Measurements from ENCODE around the gene GAB3. TPM values are rescaled to one million over a fixed set of nuclear protein-coding genes. Genes with fewer than 3 reads are reported as not detected.

The GAB3 gene
- total and polyA plus RNA-seq, 9 of the 15 experiments (the other 6 are each of a cell fraction or from before 2014, with no cell fraction given): 16.1 to 31.4 (median 20.2) TPM

DNA sequence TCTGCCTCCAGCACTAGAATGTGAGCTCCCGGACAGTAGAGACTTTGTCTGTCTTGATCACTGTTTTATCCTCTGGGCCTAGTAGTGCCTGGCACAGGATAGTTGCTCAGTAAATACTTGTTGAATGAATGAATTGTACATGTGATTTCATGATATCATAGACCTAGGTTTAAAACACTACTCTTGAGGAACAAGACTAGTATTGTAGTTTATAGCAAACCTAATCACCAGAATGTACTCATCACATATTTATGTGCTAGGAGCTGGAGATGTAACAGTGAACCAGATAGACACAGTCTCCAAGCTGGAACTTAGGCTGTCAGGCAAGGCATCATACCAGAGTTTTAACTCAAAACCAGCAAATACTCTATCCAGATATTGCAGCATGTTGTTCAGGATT is 23.5 kb downstream of the GAB3 start:
- Histone ChIP-seq H3K4me2 (ENCODE audit: insufficient read depth, low read length) (no peak overlapping the region), H3K9ac (ENCODE audit: insufficient read depth in 1 of 2, low read depth in 2 of 2, low read length in 2 of 2) (no peak overlapping the region), H3K27me3 (ENCODE audit: control insufficient read depth in 2 of 2, insufficient read depth in 2 of 2, low read length in 2 of 2) (no peaks in the 10 kb centered on the region), H3K36me3 (ENCODE audit: control insufficient read depth, insufficient read depth, low read length) (peaks cover 24% of the 10 kb centered on the region), H3K79me2 (ENCODE audit: control insufficient read depth, insufficient read depth, low read length) (peaks cover 77% of the 10 kb centered on the region), H3K9me1 (ENCODE audit: control insufficient read depth, insufficient read depth, low read length) (no peaks in the 10 kb centered on the region), H3K27ac (ENCODE audit: extremely low read depth, low read depth, low read length) (no peak overlapping the region), H3K4me1 (replicated peaks in 1 of 2; ENCODE audit: control insufficient read depth in 2 of 2, insufficient read depth in 2 of 2, low read length in 2 of 2) (peaks cover 0 to 19% of the 10 kb centered on the region in 2 experiments; a peak in 3 of 5 replicates), H2AFZ (ENCODE audit: low read depth, low read length) (no peak overlapping the region), H4K20me1 (replicated peaks; ENCODE audit: control insufficient read depth, insufficient read depth, low read length) (0 out of 2 replicates have a peak, but pooled peaks cover 4% of the 10 kb centered on the region), H3K4me3 (no peak overlapping the region), H3K9me3 (replicated peaks; ENCODE audit: control insufficient read depth, insufficient read depth, low read depth, low read length) (no peaks in the 10 kb centered on the region)
- intact Hi-C loops (cut with micrococcal nuclease): no loop called here
- ATAC-seq (no peak), DNase-seq (ENCODE audit: extremely low read depth in 1 of 4, low spot score in 3 of 4) (no peak), FAIRE-seq (no peak)
- ChIA-PET POLR2A (interaction anchor here (0.5 to 1.0 kb wide), 3 partner anchors 8 to 184 kb away, joined by 3 read pairs; no protein-coding TSS in a partner anchor), CTCF (ENCODE audit: low intra/inter-chr PET ratio) (no interaction called here)
- in situ Hi-C loops (cut with MboI): loop anchor here (25.0 kb wide), 1 partner anchor 140 kb away; the partner anchor contains the start of gene CTAG1A
- no TSS peak for BruUV-seq (replicated peaks)
- WGBS (ENCODE audit: insufficient coverage, low coverage, missing lambda C conversion rate): 69% methylated on average over 1 of the region's 1 CpG
- no peak for TF ChIP-seq TAF9B (IDR thresholded peaks at IDR 0.05; ENCODE audit: partially characterized antibody)
- TF ChIP-seq, protein P1, sequence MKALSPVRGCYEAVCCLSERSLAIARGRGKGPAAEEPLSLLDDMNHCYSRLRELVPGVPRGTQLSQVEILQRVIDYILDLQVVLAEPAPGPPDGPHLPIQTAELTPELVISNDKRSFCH (CRISPR knock-in tag; IDR thresholded peaks at IDR 0.05): no peak
- TF ChIP-seq, protein P1 (tag; IDR thresholded peaks at IDR 0.05): no peak
- TF ChIP-seq ZNF717 (CRISPR knock-in tag; IDR thresholded peaks at IDR 0.05): no peak
- TF ChIP-seq, protein P2, sequence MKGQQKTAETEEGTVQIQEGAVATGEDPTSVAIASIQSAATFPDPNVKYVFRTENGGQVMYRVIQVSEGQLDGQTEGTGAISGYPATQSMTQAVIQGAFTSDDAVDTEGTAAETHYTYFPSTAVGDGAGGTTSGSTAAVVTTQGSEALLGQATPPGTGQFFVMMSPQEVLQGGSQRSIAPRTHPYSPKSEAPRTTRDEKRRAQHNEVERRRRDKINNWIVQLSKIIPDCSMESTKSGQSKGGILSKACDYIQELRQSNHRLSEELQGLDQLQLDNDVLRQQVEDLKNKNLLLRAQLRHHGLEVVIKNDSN (CRISPR knock-in tag; IDR thresholded peaks at IDR 0.05): no peak
- no peak for TF ChIP-seq SRSF7 (optimal IDR thresholded peaks at IDR 0.05; ENCODE audit: low read depth, low read length)
- TF ChIP-seq CC2D1A (IDR thresholded peaks at IDR 0.05): no peak
- TF ChIP-seq DDX20 (tag; IDR thresholded peaks at IDR 0.05; ENCODE audit: low read depth): no peak
- no peak for TF ChIP-seq PRPF4 (IDR thresholded peaks at IDR 0.05; ENCODE audit: insufficient read depth, low read depth, low read length, poor library complexity, severe bottlenecking)
- TF ChIP-seq ZC3H11A (IDR thresholded peaks at IDR 0.05; ENCODE audit: low read depth, low read length): no peak
- TF ChIP-seq ATF1 (CRISPR knock-in tag; IDR thresholded peaks at IDR 0.05): no peak
- no peak for TF ChIP-seq ATF1 (tag; IDR thresholded peaks at IDR 0.05)
- TF ChIP-seq AFF4 (CRISPR knock-in tag; IDR thresholded peaks at IDR 0.05): no peak
- no peak for TF ChIP-seq CEBPB (tag; IDR thresholded peaks at IDR 0.05)
- no peak for TF ChIP-seq ZFP91 (CRISPR knock-in tag; IDR thresholded peaks at IDR 0.05)
- TF ChIP-seq ZNF217 (CRISPR knock-in tag; IDR thresholded peaks at IDR 0.05): no peak
- no peak for TF ChIP-seq BRCA1 (IDR thresholded peaks at IDR 0.05)
- no peak for TF ChIP-seq BRCA1 (CRISPR knock-in tag; IDR thresholded peaks at IDR 0.05)
- TF ChIP-seq ZNF830 (CRISPR knock-in tag; IDR thresholded peaks at IDR 0.05): no peak
- TF ChIP-seq MCM3 (IDR thresholded peaks at IDR 0.05): no peak

Measured in K562 (cell line).